ENCODE measurements around the gene SGCA.
A peak's percentile ranks its signal among the peaks of the same experiment; 100 is the strongest.

SGCA gene

GRCh38 chr17:50194934-50195865 is 29.4 kb downstream of the SGCA start:
- no peak for DNase-seq (ENCODE audit: low spot score)

DNA sequence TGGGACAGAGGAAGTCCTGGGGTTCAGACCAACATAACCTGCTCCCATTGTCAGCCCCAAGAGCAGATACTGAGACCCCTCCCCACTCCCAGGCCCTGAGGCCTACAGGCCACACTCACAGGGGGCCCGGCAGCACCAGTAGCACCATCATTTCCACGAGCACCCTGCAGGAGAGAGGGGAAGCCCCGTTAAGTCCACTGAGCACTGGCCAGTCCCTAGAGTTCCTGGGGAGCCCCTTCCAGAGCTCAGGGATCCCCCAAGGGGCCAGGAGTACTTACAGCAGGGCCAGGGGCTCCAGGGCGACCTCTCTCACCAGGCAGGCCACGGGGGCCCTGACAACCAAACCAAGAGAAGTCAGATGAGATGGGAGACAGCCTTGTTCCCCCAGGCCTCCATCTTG is 30.2 kb downstream of the SGCA start:
- no peak for DNase-seq (ENCODE audit: low spot score)

GRCh38 chr17:50196826-50197225 is 31.0 kb downstream of the SGCA start:
- DNase-seq (ENCODE audit: low spot score) = no peak

DNA sequence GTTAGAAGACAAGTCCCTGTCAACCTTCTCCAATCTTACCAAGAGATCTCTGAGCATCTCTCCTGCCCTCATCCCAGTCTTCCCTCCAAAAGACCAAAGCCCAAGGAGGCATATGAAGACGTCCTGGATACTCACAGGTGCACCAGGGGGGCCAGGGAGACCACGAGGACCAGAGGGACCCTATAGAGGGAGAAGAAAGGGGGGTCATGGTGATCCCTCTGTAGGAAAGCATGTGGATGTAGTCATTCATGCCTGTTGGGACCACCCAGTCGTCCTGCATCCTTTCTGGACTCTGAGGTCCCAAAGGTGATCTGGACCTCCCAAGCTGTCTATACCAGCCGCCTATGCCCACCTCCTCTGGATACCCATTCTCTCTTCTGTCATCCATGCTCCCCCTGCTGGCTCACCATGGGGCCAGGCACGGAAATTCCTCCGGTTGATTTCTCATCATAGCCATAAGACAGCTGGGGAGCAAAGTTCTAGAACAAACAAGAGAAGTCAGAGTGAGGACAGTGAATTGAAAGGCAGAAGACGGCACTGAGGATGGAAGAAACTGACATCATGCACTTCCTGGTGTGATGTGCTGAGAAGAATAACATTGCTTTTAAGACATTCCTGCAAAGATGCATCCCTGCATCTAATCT is 32.3 kb downstream of the SGCA start:
- peak; percentile 51 for DNase-seq (ENCODE audit: low spot score)

GRCh38 chr17:50199211-50199802 is 33.5 kb downstream of the SGCA start:
- no peak for DNase-seq (ENCODE audit: low spot score)

DNA sequence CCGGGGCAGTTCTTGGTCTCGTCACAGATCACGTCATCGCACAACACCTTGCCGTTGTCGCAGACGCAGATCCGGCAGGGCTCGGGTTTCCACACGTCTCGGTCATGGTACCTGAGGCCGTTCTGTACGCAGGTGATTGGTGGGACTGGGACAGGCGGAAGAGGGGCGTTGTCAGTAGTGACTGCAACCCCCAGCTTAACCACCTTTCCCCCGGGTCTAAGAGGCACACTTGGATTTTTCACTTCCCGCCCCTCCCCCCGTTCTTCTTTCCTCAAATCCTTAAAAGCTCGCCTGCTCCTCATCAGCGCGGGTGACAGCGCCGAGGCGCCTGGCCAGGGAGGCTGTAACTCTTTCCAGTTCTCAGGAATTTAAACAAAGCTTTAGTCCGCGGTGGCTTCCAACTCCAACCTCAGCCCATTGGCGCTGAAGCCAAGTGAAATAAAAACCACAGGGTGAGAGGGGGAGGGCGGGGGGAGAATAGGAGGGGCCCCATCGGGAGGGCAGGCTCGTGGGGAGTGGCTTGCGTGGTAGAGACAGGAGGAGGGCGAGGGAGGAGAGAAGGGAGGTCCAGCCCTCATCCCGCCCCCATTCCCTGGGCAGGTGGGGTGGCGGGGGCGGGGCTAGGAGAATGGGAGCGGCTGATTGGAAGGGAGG is 34.1 kb downstream of the SGCA start:
- DNase-seq (ENCODE audit: low spot score) = peak; percentile 64

DNA sequence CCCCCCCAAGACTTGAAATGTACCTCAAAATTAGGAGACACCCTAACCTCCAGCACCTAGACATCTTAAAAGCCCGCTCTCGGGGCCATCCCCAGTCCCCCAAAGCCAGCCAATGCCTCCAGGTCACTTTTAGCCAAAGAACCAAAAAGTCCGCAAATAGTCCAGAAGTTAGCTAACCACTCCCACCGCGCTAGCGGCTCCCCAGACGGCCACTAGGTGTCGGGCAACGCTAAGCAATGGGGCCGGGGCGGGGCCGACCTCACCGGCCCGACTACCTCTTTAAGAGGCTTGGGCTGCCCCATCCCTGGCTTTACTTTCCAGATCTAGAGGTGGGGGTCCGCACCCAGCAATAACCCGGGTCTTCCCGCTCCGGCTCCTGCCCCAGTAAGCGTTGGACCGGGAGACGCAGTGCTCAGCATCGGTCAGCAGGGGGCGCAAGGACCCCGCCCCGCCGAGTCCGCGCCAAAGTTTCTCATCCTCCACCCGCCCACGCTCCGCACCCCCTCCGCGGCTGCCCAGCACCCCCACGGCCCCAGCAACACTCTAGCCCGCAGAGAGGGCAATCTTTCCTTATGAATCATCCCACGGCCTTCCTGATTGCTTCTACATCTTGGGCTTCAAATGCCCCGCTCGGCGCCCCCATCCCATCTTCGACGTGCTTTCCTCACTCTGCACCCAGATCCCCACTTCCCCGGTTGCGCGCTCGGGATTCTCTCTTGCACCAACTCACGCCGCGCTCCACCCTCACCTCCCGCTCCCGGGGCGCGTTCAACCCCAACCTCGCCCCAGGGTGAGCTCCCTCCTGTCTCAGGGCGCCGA is 34.9 kb downstream of the SGCA start:
- peak; percentile 79 for DNase-seq (ENCODE audit: low spot score)

DNA sequence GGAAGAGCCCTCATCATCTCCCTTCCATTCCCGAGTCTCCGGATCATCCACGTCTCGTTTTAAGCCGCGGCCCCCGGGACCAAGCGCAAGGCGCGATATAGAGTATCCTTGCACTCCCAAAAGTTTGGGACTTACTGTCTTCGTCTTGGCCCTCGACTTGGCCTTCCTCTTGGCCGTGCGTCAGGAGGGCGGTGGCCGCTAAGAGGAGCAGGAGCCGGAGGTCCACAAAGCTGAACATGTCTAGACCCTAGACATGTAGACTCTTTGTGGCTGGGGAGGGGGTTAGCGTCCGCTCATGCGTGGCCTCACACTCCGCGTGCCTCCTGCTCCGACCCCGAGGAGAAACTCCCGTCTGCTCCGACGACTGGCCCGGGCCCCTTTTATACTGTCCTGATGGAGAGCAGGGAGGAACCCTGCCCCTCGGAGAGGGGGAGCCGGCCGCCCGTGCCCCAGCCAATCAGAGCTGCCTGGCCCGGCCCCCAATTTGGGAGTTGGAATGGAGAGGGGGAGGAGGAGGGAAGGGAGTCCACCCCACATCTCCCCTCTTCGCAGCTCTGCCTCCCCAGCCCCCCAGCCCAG is 35.6 kb downstream of the SGCA start, which contains the start of gene COL1A1:
COL1A1 (minus strand) TSS at position 356 of the 579 bp plus-strand sequence; CDS start at position 238, 118 bp downstream.
- no peak for DNase-seq (ENCODE audit: low spot score)

- no peak for DNase-seq (ENCODE audit: low spot score)
These were observed 37.3 kb downstream of the SGCA start for GRCh38 chr17:50203086-50203485.

GRCh38 chr17:50203604-50204345 is 38.0 kb downstream of the SGCA start:
- no peak for DNase-seq (ENCODE audit: low spot score)

DNA sequence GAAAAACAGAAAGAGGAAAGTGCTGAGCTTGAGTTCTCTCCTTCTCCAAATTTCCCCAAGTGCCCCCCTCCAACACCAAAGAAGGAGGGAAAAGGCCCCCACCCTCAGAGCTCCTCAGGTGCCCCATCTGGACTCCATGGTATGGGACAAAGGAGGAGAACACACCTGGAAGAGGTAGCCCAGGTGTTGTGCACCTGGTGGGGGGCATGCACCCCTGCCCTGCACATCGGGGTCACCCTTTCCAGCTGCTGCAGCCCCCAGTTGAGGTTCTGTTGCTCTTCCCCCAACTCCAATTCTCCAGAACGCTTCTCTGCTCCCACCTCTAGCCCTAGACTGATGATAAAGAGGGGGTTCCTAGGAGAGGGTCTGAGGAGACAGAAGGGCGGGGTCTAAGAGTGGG is 38.6 kb downstream of the SGCA start:
- DNase-seq (ENCODE audit: low spot score) = no peak

- DNase-seq (ENCODE audit: low spot score) = no peak
These were observed 39.5 kb downstream of the SGCA start for GRCh38 chr17:50205111-50205962.

DNA sequence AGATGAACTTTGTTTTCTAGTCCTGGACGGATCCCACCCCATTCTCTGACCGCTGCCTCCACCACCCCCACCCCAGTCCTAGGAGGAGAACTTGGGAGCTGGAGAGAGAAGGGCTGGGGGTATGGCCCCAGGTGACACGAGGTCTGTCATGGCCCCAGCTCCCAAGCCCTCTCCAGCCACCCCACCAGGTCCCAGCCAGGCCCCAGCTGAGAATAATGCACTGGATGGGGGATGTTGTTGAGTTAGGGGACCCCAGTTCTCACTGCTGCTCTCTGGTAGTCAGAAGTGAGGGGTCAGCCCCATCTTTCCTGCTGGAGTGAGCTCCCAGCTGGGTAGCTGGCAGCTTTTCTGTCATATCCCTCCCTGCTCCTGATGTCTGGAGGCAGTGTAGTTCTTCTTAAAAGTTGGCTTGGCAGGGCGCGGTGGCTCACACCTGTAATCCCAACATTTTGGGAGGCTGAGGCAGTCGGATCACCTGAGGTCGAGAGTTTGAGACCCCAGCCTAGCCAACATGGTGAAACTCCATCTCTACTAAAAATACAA is 40.2 kb downstream of the SGCA start:
- no peak for DNase-seq (ENCODE audit: low spot score)

GRCh38 chr17:50206604-50207293 is 40.9 kb downstream of the SGCA start:
- no peak for DNase-seq (ENCODE audit: low spot score)

GRCh38 chr17:50207315-50207714 is 41.5 kb downstream of the SGCA start:
- no peak for DNase-seq (ENCODE audit: low spot score)

DNA sequence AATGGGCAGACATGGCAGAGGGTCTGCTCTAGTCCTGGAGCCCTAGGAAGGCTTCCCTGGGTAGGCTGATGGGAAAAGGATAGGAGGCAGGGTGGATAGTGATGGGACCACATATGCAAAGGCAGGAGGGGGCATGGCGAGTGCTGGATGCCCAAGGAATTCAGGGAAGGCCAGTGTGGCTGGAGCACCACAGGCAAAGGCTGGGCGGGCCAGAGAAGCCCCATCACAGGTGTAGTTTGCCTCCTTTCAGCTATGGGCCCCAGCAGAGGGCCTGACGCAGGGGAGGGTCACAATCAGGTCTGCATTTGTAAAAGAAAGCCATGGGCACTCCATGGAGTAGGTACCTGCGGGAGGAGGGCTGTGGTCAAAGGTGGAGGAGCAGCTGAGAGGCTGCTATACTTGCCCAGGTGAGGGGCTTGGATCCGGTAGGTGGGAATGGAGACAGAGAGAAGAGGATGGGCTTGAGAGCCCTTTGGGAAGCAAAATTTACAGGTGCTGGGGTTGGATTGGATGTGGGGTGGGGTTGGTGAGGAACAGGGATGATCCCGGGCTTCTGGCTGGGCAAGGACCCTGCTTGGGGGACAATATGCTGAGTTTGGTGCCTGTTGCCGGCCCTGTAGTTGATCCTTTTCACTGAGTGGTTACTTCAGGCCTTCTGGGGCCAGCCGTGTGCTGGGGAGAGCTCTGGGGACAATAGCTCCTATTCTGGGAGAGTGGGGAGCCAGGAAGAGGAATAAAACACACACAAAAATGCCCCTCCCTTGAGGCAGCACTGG is 42.2 kb downstream of the SGCA start:
- DNase-seq (ENCODE audit: low spot score) = no peak

DNA sequence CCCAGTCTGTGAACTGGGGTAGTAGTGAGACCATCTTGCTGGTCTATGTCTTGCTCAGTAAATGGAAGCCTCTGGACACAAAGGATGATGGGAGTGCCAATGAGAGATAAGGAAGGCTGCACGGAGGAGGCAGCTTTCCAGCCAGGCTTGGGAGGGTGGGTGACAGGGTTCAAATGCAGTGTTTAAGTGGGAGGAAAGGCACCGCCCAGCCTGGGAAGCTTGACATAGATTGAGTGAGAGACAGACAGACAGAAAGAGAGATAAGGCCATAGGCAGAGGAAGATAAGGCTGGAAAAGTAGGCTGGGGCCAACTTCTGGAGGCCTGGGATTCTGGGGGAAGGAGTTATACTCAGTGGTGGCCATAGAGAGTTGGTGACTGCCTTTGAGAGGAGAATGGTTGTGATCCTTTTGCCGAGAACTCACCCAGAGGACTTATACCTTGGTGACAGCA is 42.8 kb downstream of the SGCA start:
- DNase-seq (ENCODE audit: low spot score) = no peak

DNA sequence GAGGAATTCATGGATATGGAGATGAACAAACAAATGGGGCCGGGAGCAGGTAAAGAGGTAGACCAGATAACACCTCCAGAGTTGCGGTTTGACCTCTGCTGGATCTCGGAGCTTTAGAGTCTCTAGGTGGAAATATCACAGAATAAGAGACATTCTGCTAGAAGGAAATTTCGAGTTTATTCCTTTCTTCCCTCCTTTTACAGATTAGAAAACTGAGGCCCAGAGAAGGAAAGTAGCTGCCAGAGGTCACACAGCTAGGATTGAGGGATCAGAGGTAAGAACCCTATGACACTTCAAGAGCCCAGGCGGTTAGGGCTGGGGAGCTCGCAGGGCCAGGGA is 43.3 kb downstream of the SGCA start:
- DNase-seq (ENCODE audit: low spot score) = no peak

All from CD4-positive, alpha-beta T cell treated with Interleukin-15 for 4 hours (primary cell).